Naive B cell (primary cell): ENCODE measurements around the gene NOX5. TPM values are rescaled to one million over a fixed set of nuclear protein-coding genes. Genes with fewer than 3 reads are reported as not detected.

ENCODE experiments used
- ATAC-seq, 2 donors: fragments of 150-1000 bp; cut with Tn5 transposase; 2 replicates each; pipeline ENCODE4 v1.10.0; 2021; ENCODE audit warnings: low read depth in 2 of 2, mild to moderate bottlenecking in 2 of 2, moderate library complexity in 2 of 2
- DNase-seq: peaks from one replicate; pipeline ENCODE4 v3.0.0; 2022
- H3K27ac Mint-ChIP-seq, 6 donors: one replicate each; pipeline ENCODE4 v1.8.0; 2020 to 2022; ENCODE audit warnings: mild to moderate bottlenecking in 6 of 6, mixed read lengths in 6 of 6, moderate library complexity in 5 of 6, inconsistent platforms in 2 of 6
- H3K27me3 Mint-ChIP-seq, 3 donors: one replicate each; pipeline ENCODE4 v1.8.0; 2021 to 2022; ENCODE audit warnings: mixed read lengths in 3 of 3, mild to moderate bottlenecking in 1 of 3
- H3K36me3 Mint-ChIP-seq, 2 donors: one replicate each; pipeline ENCODE4 v1.8.0; 2020 to 2022; ENCODE audit warnings: mixed read lengths in 2 of 2, inconsistent platforms in 1 of 2, mild to moderate bottlenecking in 1 of 2
- H3K4me1 Mint-ChIP-seq, 3 donors: one replicate each; pipeline ENCODE4 v1.8.0; 2020 to 2022; ENCODE audit warnings: mixed read lengths in 3 of 3, inconsistent platforms in 1 of 3, mild to moderate bottlenecking in 1 of 3, moderate library complexity in 1 of 3
- H3K4me3 Mint-ChIP-seq, 8 donors: one replicate each; pipeline ENCODE4 v1.8.0; 2020 to 2022; ENCODE audit warnings: mild to moderate bottlenecking in 8 of 8, mixed read lengths in 8 of 8, moderate library complexity in 8 of 8, inconsistent platforms in 2 of 8
- H3K9me3 Mint-ChIP-seq, 7 donors: one replicate each; pipeline ENCODE4 v1.8.0; 2020 to 2022; ENCODE audit warnings: mixed read lengths in 7 of 7, mild to moderate bottlenecking in 5 of 7, inconsistent platforms in 2 of 7, moderate library complexity in 1 of 7
- polyA plus RNA-seq, 6 donors: library from polyadenylated mRNA; unstranded; fragments of 300-500 nt; fragmentation: Illumina TruSeq; gene quantifications; one replicate each; pipeline ENCODE4 v1.2.3, GENCODE V29; 2021; ENCODE audit warnings: low read depth in 6 of 6

NOX5 gene
- polyA plus RNA-seq, 6 donors from 2014 or later = not detected

GRCh38 chr15:69087366-69087976 lies 73.0 kb downstream of the NOX5 start:
- Mint-ChIP-seq H3K9me3 (peaks cover 0 to 1% (median 0%) of the 10 kb centered on the region in 7 donors), H3K4me1 (no peaks in the 10 kb centered on the region), H3K27me3 (peaks cover 19 to 26% (median 24%) of the 10 kb centered on the region in 3 donors), H3K27ac (peak overlapping the region in 1 of 6 donors; percentile 56), H3K4me3 (no peak overlapping the region), H3K36me3 (no peaks in the 10 kb centered on the region)
- DNase-seq (no peak), ATAC-seq (no peak)

- Mint-ChIP-seq H3K27me3 (peaks cover 19 to 26% (median 24%) of the 10 kb centered on the region in 3 donors), H3K27ac (no peak overlapping the region), H3K4me1 (no peaks in the 10 kb centered on the region), H3K36me3 (no peaks in the 10 kb centered on the region), H3K9me3 (peaks cover 0 to 1% (median 0%) of the 10 kb centered on the region in 7 donors), H3K4me3 (no peak overlapping the region)
- DNase-seq (no peak), ATAC-seq (no peak)
These were observed 73.9 kb downstream of the NOX5 start for GRCh38 chr15:69088300-69088965.

GRCh38 chr15:69089258-69089657 lies 74.8 kb downstream of the NOX5 start:
- peaks cover 0 to 1% (median 0%) of the 10 kb centered on the region in 7 donors for H3K9me3 Mint-ChIP-seq
- H3K27me3 Mint-ChIP-seq = peaks cover 19 to 33% (median 20%) of the 10 kb centered on the region in 3 donors
- DNase-seq (no peak), ATAC-seq (no peak)
- H3K27ac Mint-ChIP-seq = no peak overlapping the region
- no peaks in the 10 kb centered on the region for H3K36me3 Mint-ChIP-seq
- no peaks in the 10 kb centered on the region for H3K4me1 Mint-ChIP-seq
- H3K4me3 Mint-ChIP-seq = no peak overlapping the region

- no peaks in the 10 kb centered on the region for H3K4me1 Mint-ChIP-seq
- no peak overlapping the region for H3K4me3 Mint-ChIP-seq
- no peaks in the 10 kb centered on the region for H3K9me3 Mint-ChIP-seq
- DNase-seq = no peak
- no peak for ATAC-seq
- no peak overlapping the region for H3K27ac Mint-ChIP-seq
- H3K36me3 Mint-ChIP-seq = no peaks in the 10 kb centered on the region
- H3K27me3 Mint-ChIP-seq = peaks cover 15 to 24% (median 16%) of the 10 kb centered on the region in 3 donors
These were observed 75.9 kb downstream of the NOX5 start for GRCh38 chr15:69090197-69090948.

- ATAC-seq = no peak
- H3K9me3 Mint-ChIP-seq = no peaks in the 10 kb centered on the region
- no peak for DNase-seq
These were observed 77.2 kb downstream of the NOX5 start for GRCh38 chr15:69091654-69092053.

GRCh38 chr15:69092159-69092558 lies 77.7 kb downstream of the NOX5 start:
- no peak overlapping the region for H3K4me3 Mint-ChIP-seq
- H3K27ac Mint-ChIP-seq = no peak overlapping the region
- DNase-seq = no peak
- H3K27me3 Mint-ChIP-seq = peaks cover 15 to 35% (median 20%) of the 10 kb centered on the region in 3 donors
- H3K4me1 Mint-ChIP-seq = no peaks in the 10 kb centered on the region
- no peaks in the 10 kb centered on the region for H3K36me3 Mint-ChIP-seq
- H3K9me3 Mint-ChIP-seq = no peaks in the 10 kb centered on the region
- ATAC-seq = no peak

More at GRCh38 chr15:69091654-69092053, 77.2 kb downstream of the NOX5 start:
- Mint-ChIP-seq H3K4me1 (no peaks in the 10 kb centered on the region), H3K27ac (no peak overlapping the region), H3K27me3 (peaks cover 15 to 33% (median 20%) of the 10 kb centered on the region in 3 donors), H3K36me3 (no peaks in the 10 kb centered on the region), H3K4me3 (no peak overlapping the region)

GRCh38 chr15:69093127-69093526 lies 78.6 kb downstream of the NOX5 start:
- Mint-ChIP-seq H3K27me3 (peaks cover 7 to 25% (median 20%) of the 10 kb centered on the region in 3 donors), H3K27ac (no peak overlapping the region), H3K36me3 (no peaks in the 10 kb centered on the region), H3K9me3 (no peaks in the 10 kb centered on the region), H3K4me3 (no peak overlapping the region), H3K4me1 (no peaks in the 10 kb centered on the region)
- ATAC-seq = no peak
- DNase-seq = no peak

GRCh38 chr15:69093614-69094013 lies 79.1 kb downstream of the NOX5 start:
- Mint-ChIP-seq H3K4me3 (no peak overlapping the region), H3K9me3 (no peaks in the 10 kb centered on the region), H3K4me1 (no peaks in the 10 kb centered on the region), H3K27ac (no peak overlapping the region), H3K36me3 (no peaks in the 10 kb centered on the region), H3K27me3 (peaks cover 3 to 23% (median 20%) of the 10 kb centered on the region in 3 donors)
- ATAC-seq (no peak), DNase-seq (no peak)

- no peak overlapping the region for H3K27ac Mint-ChIP-seq
- DNase-seq = no peak
- ATAC-seq = no peak
- no peak overlapping the region for H3K4me3 Mint-ChIP-seq
- H3K4me1 Mint-ChIP-seq = no peaks in the 10 kb centered on the region
- no peaks in the 10 kb centered on the region for H3K9me3 Mint-ChIP-seq
- H3K27me3 Mint-ChIP-seq = peaks cover 0 to 23% (median 19%) of the 10 kb centered on the region in 3 donors
- no peaks in the 10 kb centered on the region for H3K36me3 Mint-ChIP-seq
These were observed 79.8 kb downstream of the NOX5 start for GRCh38 chr15:69094124-69094921.

GRCh38 chr15:69095274-69095673 lies 80.8 kb downstream of the NOX5 start:
- H3K36me3 Mint-ChIP-seq = no peaks in the 10 kb centered on the region
- DNase-seq (no peak), ATAC-seq (no peak)
- H3K4me1 Mint-ChIP-seq = no peaks in the 10 kb centered on the region
- H3K9me3 Mint-ChIP-seq = no peaks in the 10 kb centered on the region
- peak overlapping the region in 2 of 6 donors; percentile 24 to 47 for H3K27ac Mint-ChIP-seq
- H3K4me3 Mint-ChIP-seq = no peak overlapping the region
- peaks cover 0 to 23% (median 10%) of the 10 kb centered on the region in 3 donors for H3K27me3 Mint-ChIP-seq

GRCh38 chr15:69096196-69096595 lies 81.7 kb downstream of the NOX5 start:
- Mint-ChIP-seq H3K4me3 (no peak overlapping the region), H3K27ac (no peak overlapping the region), H3K36me3 (no peaks in the 10 kb centered on the region), H3K9me3 (no peaks in the 10 kb centered on the region), H3K4me1 (no peaks in the 10 kb centered on the region), H3K27me3 (peaks cover 0 to 23% (median 8%) of the 10 kb centered on the region in 3 donors)
- ATAC-seq = no peak
- no peak for DNase-seq

- Mint-ChIP-seq H3K36me3 (no peaks in the 10 kb centered on the region), H3K27ac (no peak overlapping the region), H3K27me3 (peaks cover 0 to 23% (median 8%) of the 10 kb centered on the region in 3 donors), H3K4me1 (no peaks in the 10 kb centered on the region), H3K4me3 (no peak overlapping the region), H3K9me3 (no peaks in the 10 kb centered on the region)
- ATAC-seq (no peak), DNase-seq (no peak)
These were observed 82.1 kb downstream of the NOX5 start for GRCh38 chr15:69096626-69097025.

- Mint-ChIP-seq H3K27ac (no peak overlapping the region), H3K4me1 (no peaks in the 10 kb centered on the region), H3K27me3 (peaks cover 0 to 20% (median 8%) of the 10 kb centered on the region in 3 donors), H3K9me3 (no peaks in the 10 kb centered on the region), H3K36me3 (no peaks in the 10 kb centered on the region), H3K4me3 (no peak overlapping the region)
- DNase-seq = no peak
- no peak for ATAC-seq
These were observed 84.3 kb downstream of the NOX5 start for GRCh38 chr15:69098771-69099170.
